HG03108 (cell line): ENCODE measurements around the gene PSMD1.
"Not testable (repeated sequence)": the region's sequence is repeated elsewhere in the genome, so short reads cannot be mapped to it uniquely, and the experiment has no call there.

Experiments
- ATAC-seq: cut with Tn5 transposase; IDR thresholded peaks from one replicate; pipeline ENCODE4 v1.9.1; 2021; ENCODE audit warnings: moderate library complexity; ENCODE audit not compliant: unreplicated experiment

Gene PSMD1

DNA sequence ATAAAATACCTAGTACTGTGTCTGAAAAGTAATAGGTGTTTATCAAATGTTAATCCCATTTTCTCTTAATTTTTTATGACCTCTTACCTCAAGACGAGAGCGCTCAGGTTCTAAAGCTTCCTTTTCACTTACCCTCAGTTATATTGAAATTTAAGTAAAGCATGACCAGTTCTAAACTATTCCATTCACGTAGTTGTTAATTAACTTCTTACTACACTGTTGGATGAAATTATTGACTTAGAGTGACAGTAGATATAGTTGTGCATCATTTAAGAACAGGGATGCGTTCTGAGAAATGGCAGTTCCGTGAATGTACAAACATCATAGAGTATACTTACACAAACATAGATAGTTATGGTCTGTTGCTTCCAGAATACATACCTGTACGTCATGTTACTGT lies 88.2 kb downstream of the PSMD1 start:
- ATAC-seq, result no peak

DNA sequence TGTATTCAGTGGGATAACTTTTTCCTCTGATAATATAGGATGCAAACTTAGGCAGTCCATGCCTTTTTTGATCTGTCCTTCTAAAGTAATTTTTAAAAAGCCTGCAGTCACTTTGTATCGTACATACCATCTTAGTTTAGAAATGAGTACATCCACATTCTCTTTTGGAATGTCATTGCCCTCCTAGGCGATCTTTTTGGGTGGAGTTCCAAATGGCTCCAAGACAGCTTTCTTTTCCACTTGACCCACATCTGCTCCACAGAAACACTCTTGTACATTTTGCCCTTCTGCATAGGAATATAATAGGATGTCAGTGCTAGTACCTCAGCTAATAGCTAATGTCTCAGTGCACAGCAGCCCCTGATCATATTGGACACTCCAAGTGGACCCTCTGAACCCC lies 90.0 kb downstream of the PSMD1 start:
- ATAC-seq, result no peak

DNA sequence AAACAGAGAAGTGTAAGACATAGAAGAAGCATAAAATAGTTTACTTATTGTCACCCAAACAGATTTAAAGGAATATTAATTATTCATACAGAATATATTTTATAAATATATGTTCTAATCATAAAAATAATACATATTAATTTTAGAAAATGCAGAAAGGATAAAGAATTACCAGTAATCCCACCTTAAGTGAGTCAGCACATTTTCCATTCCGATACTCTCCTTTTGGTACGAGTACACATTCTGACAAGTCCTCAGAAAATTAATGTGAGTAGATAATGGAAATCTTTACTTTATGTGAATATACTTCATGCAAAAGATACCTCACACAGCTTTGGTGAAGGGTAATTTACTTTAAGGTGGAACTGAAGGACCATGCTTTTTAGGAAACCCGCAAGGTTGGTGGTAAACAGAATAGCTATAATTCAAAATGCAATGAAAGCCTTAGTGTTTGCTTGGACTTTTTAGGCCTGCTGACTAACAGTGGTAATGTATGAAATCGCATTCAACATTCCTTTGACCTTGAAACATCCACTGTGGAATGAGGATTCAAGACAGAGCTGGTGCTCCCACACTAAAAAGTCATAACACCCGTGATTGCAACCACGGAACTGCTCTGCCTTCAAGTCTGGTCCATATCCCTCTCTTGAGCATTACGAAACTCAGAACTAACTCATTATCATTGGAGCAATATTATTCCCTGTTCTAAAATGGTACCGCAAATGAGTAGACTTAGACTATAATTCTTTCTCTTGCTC lies 96.3 kb downstream of the PSMD1 start:
- ATAC-seq, result no peak

DNA sequence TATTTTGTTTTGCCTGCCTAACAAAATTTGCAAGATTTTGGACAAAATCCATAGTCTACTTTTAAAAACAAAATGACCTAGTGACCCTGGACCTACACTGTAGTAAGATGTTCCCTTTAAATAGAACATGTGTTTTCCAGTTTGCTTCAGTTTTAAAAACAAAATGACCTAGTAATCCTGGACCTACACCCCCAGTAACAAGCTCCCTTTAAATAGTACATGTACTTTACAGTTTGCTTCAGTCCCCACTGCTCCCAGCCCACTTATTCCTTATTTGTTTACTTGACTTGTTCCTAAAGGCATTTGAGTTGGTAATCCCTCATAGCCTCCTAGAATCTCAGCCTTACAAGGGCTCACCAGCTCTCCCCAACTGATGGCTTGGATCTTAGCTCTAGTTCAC lies 102.6 kb downstream of the PSMD1 start:
- no peak for ATAC-seq

DNA sequence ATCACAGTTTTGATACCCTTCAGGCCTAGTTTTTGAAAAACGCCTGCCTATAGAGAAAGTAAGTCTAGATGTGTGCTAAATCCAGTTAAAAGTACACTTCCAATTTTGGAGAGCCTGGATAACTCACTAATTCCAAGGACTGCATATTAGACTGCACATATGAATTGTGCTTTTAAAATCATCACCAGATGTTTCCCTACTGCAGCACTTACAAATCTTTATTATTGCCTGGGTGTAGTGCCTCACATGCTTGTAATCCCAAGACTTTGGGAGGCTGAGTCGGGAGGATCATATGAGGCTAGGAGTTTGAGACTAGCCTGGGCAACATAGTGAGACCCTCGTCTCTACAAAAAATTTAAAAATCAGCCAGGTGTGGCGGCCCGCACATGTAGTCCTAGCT lies 104.0 kb downstream of the PSMD1 start:
- ATAC-seq, result no peak

GRCh38 chr2:231161252-231161839 lies 104.7 kb downstream of the PSMD1 start:
- no peak for ATAC-seq

GRCh38 chr2:231161877-231162329 lies 105.2 kb downstream of the PSMD1 start:
- ATAC-seq, result no peak

- no peak for ATAC-seq
These were observed 106.3 kb downstream of the PSMD1 start for GRCh38 chr2:231163011-231163410.

DNA sequence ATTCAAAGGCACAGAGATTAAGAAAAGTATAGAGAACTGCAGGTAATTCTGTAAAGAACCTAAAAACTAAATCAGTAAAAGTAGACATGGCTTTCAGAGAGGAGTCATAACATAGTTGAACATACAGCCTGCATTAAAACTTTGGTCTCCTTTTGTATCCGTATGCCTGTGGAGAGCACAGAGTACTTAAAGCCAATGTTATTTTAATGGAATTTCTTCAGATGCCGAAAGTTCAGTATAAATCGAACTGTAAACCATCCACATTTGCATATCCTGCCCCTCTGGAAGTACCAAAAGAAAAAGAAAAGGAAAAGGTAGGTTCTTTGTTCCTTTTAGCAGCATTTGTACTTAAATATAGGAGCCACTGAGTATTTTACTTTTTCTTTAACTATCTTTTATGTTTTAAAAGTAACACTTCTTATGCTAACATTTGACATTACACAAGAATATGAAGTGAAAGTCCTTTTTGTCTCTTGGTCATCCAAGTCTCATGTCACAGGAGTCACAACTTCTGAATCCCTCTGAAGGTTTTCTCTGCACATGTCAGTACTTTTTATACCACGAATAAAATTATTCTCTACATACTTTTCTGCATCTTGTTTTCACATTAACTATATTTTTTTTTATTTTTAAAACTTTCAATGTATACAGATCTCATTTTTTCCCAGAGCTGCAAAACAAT lies 106.9 kb downstream of the PSMD1 start:
- no peak for ATAC-seq

GRCh38 chr2:231167745-231168459 lies 111.2 kb downstream of the PSMD1 start:
- no peak for ATAC-seq

DNA sequence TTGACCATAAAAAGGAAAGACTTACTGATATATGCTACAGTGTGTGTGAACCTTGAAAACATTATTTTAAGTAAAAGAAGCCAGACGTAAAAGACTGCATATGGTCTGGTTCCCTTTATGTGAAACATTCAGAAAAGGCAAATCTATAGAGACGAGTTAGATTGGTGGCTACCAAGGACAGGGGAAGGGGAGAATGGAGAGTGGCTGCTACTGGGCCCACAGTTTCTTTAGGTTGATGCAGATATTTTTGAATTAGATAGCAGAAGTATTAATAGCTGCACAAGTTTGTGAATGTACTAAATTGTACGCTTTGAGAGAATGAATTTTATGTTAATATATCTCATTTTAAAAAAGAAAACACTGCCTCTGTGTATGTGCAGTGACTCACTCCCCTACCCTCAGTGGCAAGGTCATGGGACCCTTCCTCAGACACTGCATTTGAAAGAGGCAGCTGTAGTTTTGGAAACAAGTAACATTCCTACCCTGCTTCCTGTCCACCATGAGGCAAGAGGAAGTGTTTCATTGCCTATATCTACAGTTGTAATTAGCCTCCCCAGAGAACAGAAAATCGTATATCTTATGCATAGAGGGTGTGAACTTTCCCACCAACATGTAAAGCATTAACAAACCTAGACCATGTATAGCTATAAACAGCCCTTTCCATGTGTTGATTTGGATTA lies 111.9 kb downstream of the PSMD1 start:
- ATAC-seq, result no peak

- no peak for ATAC-seq
These were observed 112.8 kb downstream of the PSMD1 start for GRCh38 chr2:231169488-231169887.

- no peak for ATAC-seq
These were observed 113.4 kb downstream of the PSMD1 start for GRCh38 chr2:231170055-231170454.

GRCh38 chr2:231172025-231172424 lies 115.4 kb downstream of the PSMD1 start:
- ATAC-seq, result no peak

- ATAC-seq, result no peak
These were observed 117.6 kb downstream of the PSMD1 start for GRCh38 chr2:231174211-231174651.

GRCh38 chr2:231176066-231176465 lies 119.4 kb downstream of the PSMD1 start:
- ATAC-seq, result no peak

- ATAC-seq, result no peak
These were observed 120.7 kb downstream of the PSMD1 start for GRCh38 chr2:231177156-231178025.

DNA sequence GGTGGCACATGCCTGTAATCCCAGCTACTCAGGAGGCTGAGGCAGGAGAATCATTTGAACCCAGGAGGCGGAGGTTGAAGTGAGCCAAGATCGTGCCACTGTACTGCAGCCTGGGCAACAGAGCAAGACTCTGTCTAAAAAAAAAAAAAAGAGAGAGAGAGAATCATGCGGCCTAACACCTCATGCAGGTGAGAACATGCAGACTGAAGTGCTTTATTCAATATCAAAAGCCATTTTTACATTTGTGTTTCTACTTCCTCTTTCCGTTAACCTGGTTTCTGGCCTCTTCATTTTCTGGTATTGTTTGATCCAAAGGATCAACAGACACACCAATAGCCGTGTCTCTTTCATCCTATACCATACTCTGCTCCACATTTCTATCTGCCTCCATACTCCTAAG lies 122.1 kb downstream of the PSMD1 start:
- ATAC-seq, result not testable (repeated sequence)

- ATAC-seq, result peak; percentile 60
These were observed 125.3 kb downstream of the PSMD1 start for GRCh38 chr2:231181860-231182512.
